ENCODE measurements around the gene MCC.

MCC gene

GRCh38 chr5:113487781-113488644 is at the start of gene MCC:
Gene MCC, minus strand, starts transcription at chr5:113488453.
- DNase-seq: peak in 50 of 56 donors; percentile 13 to 78 (median 46)

GRCh38 chr5:113531481-113532159 is 43.4 kb upstream of the MCC start:
- DNase-seq: no peak

DNA sequence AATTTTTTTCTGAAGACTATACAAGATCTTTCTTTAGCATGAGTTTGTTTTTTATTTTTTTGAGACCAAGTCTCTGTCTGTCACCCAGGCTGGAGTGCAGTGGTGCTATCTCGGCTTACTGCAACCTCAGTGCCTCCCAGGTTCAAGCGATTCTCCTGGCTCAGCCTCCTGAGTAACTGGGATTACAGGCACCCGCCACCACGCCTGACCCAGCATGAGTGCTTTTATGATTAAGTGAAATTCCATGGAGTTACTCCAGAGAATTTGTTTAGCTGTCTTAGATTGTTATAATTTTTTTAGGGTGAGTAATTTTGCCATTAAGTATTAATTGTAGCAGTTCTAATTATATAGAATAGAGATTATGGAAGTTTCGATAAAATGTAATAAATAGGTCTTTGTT is 39.5 kb upstream of the MCC start:
- no peak for DNase-seq

- no peak for DNase-seq
Observed at GRCh38 chr5:113526421-113526820, 38.2 kb upstream of the MCC start.

DNA sequence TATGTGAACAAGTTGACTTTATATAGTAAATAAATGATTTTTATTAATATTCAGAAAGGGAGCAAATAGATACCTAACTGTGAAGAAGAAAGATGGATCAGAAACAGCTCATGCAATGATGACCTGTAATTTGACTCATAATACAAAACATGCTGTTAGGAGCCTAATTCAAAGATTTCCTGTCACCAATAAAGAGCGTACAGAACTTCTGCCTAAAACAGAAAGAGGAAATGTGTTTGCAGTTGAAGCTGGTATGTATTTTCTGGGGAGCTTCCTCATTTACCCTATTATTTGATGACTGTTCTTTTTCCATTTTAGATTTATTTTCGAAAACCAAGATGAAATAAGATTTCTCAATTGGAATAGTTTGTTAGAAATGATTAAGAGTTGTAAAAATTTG is 36.7 kb upstream of the MCC start:
- DNase-seq: no peak

DNA sequence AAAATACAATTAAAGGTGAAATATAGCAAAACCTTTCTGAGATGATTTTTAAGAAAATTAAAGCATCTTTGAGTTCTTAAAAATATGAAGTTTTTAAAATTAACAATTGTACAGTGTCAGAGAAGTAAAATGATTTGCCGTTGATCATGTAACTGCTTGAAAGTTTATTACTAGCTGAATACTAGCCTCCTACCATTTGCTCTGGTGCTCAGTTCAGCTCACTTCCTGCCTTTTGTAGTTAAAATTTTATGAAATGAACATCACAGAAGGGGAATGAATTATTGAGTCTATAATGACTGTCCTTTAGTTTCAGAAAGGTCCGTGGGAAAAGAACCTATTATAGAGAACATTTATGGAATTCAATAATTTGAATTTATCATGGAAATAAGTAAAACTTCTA is 34.9 kb upstream of the MCC start:
- DNase-seq: no peak

DNA sequence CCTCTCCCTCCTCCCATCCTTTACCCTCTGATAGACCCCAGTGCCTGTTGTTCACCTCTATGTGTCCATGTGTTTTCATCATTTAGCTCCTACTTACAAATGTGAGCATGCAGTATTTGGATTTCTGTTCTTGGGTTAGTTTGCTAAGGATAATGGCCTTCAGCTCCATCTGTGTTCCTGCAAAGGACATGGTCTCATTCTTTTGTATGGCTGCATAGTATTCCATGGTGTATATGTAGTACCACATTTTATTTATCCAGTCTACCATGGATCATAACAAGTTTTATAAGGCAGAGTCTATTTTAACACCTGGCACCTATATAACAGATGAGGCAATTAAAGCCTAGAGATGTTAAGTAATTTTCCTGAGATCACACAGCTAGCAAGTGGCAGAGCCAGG is 32.6 kb upstream of the MCC start:
- no peak for DNase-seq

- no peak for DNase-seq
Observed at GRCh38 chr5:113520429-113520828, 32.2 kb upstream of the MCC start.

- no peak for DNase-seq
Observed at GRCh38 chr5:113519412-113519811, 31.2 kb upstream of the MCC start.

DNA sequence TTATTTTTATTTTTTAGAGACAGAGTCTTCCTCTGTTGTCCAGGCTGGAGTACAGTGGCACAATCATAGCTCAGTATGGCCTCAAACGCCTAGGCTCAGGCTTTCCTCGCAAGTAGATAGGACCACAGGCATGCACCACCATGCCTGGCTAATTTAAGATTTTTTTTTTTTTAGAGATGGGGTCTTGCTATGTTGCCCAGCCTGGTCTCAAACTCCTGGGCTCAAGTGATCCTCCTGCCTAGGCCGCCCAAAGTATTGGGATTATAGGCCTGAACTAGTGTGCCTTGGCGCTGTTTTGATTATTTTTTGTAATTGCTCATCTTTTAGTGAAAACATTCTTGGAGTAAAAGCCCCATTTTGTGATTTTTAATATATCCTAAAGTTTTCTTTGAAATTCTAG is 30.6 kb upstream of the MCC start:
- no peak for DNase-seq

- DNase-seq: peak in 8 of 56 donors; percentile 2 to 39 (median 23)
Observed at GRCh38 chr5:113514289-113514635, 26.0 kb upstream of the MCC start.

DNA sequence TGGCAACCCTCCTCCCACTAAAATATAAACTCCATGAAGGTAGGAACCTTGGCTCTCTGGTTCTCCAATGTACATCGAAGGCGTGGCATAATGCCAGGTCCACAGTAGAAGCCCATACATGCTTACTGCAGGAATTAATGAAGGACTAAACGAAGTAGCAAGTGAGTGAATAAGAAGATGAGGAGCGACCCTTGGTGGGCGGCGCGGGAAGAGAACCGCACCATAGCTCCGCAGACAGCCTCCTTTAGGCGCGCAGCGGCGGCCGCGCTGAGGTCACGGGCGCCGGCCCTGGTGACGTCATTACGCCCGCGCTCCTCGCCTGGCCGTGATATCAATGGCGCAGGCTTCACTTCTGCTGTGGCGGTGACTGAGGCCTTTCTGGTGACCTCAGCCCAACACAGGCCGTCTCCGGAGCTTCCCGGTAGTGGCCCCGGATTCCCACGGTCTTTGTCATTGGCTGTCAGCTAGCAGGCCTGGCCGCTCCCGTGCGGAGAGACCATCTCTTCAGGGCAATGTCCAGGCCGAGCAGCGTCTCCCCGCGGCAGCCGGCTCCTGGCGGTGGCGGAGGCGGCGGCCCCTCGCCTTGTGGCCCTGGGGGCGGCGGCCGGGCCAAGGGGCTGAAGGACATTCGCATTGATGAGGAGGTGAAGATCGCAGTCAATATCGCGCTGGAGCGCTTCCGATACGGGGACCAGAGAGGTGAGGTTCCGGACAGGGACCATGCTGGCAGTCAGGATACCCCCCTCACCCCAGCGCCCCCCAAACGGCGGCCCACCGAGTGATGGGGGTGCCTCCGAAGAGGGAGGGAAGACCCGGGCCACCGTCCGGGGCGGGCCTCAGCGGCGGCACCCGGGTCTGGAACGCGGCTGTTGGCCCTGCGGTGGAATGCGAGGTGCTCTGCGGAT is 25.4 kb upstream of the MCC start, which contains the start of gene YTHDC2:
Gene YTHDC2, plus strand, starts transcription at position 311 of the 905 bp plus-strand sequence. Its CDS starts 202 bp downstream, at position 513.
- peak; percentile 19 to 88 (median 76) for DNase-seq

DNA sequence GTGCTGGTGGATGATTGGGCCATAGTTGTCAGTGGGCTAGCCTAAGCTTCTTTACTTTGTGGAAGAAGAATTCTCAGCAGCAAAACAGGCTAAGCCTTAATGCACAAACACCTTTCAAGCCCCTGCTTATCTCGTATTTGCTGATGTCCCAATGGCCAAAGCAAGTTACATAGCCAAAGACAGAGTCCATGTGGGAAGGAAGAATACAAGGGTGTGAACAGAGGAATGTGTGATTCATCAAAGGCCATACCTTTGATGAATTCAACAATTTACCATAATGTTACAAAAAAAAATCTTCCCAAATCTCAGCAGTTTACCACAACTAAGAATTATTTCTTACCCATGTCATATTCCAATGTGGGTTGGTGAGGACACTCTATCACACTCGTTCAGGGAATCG is 24.1 kb upstream of the MCC start:
- DNase-seq: no peak

- no peak for DNase-seq
Observed at GRCh38 chr5:113510836-113511451, 22.7 kb upstream of the MCC start.

DNA sequence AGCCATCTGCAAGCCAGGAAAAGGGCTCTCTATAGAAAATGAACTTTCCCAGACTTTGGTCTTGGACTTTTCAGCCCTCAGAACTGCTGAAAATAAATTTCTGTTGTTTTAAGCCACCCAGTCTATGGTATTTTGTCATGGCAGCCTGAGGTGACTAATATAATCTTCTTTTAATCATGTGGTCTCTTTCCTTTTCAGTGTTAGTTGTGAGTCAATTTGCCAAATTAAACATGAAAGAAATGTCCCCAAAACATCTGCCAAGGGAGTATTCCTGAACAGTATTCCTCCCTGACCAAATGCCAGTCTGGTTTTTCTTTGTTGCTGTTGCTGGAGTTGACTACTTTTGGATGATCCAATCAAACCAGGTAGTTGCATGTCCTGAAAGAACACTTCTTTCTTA is 20.5 kb upstream of the MCC start:
- no peak for DNase-seq

DNA sequence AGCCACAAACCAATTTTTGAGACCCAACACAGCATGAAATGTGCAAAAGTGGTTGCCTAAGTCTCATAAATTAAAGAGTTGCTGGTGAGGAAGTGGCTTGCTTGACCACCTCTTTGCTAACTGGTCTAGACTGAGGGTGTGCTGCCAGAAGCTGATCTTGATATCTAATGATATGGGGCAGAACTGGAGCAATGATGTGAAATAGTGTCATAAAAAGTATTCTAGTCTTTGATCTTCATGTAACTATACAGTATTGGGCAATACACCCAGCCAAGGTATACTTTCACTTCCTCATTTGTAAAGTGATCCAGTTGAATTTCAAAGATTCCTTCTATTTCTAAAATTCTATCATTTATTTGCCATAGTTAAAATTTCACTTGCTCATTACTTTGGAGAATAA is 19.3 kb upstream of the MCC start:
- DNase-seq: no peak

GRCh38 chr5:113505181-113505580 is 16.9 kb upstream of the MCC start:
- DNase-seq: no peak

DNA sequence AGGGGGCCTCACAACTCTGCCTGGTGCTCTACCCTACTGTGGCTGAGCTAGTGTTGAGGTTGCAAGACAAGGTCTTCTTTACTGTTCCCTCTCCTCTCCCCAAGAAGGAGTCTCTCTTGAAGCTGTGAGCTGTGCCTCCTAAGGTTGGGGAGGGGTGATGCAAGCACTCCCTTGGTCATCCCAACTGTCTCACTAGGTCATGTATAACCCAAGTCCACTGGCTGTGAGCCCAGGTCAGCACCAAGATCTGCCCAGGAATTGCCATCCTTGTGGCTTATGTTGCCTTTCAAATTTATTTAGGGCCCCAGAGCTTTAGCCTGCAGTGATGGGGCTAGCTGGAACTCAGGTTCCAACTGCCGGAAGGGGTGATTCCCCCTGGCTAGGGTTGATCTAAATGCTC is 14.9 kb upstream of the MCC start:
- DNase-seq: no peak

GRCh38 chr5:113502073-113502472 is 13.8 kb upstream of the MCC start:
- no peak for DNase-seq

DNA sequence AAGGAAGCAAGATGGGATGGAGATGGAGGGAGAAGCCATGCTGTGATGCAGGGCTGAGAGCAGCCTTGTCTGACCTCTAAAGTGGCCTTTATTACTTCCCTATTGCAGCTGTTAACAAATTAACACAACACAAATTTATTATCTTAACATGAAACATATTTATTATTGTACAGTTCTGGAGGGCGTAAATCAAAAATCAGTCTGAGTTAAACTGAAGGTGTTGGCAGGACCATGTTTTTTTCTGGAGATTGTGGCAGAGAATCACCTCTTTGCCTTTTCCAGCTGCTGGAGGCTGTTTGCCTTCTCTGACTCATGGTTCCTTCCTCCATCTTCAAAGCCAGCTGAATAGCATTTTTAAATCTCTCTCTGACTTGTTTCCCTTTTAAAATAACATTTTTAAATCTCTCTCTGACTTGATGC is 7.2 kb upstream of the MCC start:
- DNase-seq: no peak

GRCh38 chr5:113493446-113493845 is 5.2 kb upstream of the MCC start:
- no peak for DNase-seq
